Endothelial cell of hepatic sinusoid (primary cell): ENCODE results near the gene ASPHD2.

Source experiments
- in situ Hi-C: cut with HindIII; loops from 2 replicates; pipeline ENCODE4 v1.10.0; 2017; ENCODE audit warnings: low sequenced_read_pairs

Gene ASPHD2

DNA sequence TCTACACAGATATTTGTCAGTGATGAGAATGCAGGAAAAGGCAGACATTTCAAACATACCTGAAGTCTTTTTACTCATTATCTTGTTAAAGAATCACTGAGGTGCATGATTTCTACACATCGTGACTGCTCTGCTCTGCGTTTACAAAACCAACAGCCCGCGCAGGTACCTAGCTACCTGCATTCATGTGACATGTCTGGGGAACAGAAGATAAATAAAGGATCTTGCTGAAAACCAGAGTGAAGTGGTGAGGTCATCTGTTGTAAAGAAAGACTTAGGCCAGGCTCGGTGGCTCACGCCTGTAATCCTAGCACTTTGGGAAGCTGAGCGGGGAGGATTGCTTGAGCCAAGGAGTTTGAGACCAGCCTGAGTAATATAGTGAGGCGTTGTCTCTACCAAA, 15.7 kb downstream of the ASPHD2 start:
- in situ Hi-C loops: no loop called here

GRCh38 chr22:26445577-26446275, 16.7 kb downstream of the ASPHD2 start:
- in situ Hi-C loops: no loop called here

- in situ Hi-C loops: no loop called here
These were observed 17.9 kb downstream of the ASPHD2 start for GRCh38 chr22:26446808-26447515.

DNA sequence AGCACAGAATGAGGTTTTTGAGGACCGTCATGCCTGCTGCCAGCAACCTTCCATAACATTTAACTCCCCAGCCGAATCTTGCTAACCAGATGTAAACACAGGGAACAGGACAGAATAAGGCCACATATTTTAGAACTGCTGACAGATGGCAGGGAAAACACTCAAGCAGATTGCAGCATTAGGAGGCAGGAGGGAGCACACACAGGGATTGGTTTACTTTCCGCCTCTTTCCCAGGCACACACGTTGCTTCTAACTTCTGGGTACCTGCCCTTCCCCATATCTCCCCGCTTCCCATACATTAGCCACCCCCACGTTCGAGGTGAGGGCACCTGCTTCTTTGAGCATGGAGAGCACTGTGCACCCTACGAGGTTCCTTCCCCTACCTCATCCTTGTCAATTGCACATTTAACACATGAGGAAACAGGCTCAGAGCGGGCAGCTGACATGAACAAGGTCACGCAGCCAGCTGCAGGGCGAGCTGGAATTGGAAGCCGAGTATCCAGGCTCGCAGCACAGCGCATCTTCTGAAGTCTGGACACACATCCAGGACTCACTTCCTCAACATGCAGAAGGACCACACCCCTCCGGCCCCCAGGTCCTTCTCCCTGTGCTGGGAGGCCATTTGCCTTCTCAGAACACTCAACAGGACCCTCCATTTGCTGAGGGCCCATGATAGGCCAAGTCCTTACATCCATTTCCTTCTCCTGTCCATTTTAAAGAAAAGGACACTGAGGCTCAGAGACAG, 18.7 kb downstream of the ASPHD2 start:
- in situ Hi-C loops: no loop called here

GRCh38 chr22:26448334-26448733, 19.3 kb downstream of the ASPHD2 start:
- in situ Hi-C loops: no loop called here

GRCh38 chr22:26448941-26449340, 19.9 kb downstream of the ASPHD2 start:
- in situ Hi-C loops: no loop called here

DNA sequence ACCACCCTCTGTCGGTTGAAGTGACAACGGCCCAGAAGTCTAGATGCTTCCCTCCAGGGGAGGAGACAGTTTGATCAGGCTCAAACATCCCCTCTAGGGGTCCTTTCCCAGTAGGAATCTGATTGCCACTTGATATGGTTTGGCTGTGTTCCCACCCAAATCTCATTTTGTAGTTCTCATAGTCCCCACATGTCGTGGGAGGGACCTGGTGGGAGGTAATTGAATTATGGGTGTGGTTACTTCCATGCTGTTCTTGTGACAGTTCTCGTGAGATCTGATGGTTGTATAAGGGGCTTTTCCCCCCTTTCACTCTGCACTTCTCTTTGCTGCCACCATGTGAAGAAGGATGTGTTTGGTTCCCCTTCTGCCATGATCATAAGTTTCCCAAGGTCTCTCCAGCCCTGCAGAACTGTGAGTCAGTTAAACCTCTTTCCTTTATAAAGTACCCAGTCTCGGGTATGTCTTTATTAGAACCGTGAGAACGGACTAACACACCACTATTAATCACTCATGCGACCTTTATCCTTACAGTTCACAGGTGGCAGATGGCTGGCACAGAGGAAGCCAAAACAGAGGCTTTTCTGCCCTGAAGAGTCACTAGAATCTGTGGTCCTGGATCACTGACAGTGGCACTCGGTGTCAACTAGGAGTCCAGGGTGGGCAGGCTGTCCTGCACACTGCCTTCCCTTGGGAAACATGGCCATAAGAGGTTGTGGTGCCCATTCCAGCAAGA, 21.6 kb downstream of the ASPHD2 start:
- in situ Hi-C loops: loop anchor here (5.0 kb wide), 1 partner anchor 33 kb away; no protein-coding TSS in a partner anchor

DNA sequence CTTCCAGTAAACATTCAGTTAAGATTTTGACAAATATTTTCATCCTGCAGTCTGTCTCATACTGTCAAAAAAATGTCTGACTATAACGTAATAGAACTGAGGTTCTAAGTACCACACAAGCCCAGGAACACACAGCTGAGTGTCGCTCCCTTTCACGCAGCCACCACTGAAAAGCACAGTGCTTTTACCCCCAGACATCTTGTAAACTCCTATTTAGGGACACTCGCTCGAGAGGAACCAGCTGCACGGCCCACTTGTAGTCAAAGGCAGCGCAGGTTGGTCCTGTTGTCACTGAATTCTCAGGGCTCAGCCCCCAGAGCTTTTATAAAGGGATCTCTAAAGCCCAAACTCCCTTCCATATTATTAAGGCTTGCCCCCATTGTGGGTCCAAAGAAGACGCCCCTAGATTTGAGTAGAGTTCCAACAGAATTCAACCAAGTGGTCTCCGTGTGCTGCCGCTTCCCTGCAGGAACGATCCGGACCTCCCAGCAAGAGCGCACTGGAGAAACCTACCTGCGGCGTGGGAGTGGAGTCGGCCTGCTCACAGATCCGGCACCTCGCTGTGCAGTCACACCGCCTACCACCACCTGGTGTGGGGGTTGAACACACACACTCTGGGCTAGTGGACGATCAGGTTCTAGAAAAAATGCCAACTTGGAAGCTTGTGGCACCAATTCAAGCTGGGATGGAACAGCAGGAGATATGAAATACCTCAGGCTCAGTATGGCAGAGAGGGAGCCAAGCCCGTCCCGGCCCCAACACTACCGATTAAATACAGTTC, 23.4 kb downstream of the ASPHD2 start:
- in situ Hi-C loops: loop anchor here (5.0 kb wide), 1 partner anchor 35 kb away; no protein-coding TSS in a partner anchor

DNA sequence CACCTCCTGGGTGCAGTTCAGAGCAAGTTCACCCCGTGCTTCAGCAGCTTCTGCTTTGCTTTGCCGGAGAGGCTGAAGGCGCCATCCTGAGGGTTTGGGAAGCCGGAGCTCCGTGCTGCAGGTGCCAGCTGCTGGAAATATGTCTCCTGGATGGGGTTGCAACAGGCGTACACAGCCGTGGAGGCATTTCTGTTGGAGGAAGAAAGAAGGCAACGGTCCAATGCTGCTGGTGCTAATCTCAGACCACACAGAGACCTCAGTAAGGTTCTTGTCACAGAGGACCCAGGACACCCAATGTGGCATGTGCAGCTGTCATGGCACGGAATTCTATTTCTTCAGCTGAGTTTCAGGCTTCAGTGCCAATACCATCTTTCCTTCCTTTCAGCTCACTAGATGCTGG, 24.2 kb downstream of the ASPHD2 start:
- in situ Hi-C loops: loop anchor here (5.0 kb wide), 1 partner anchor 36 kb away; no protein-coding TSS in a partner anchor

GRCh38 chr22:26453812-26454500, 24.9 kb downstream of the ASPHD2 start:
- in situ Hi-C loops: loop anchor here (5.0 kb wide), 1 partner anchor 37 kb away; no protein-coding TSS in a partner anchor

- in situ Hi-C loops: no loop called here
These were observed 28.7 kb downstream of the ASPHD2 start for GRCh38 chr22:26457661-26458272.

DNA sequence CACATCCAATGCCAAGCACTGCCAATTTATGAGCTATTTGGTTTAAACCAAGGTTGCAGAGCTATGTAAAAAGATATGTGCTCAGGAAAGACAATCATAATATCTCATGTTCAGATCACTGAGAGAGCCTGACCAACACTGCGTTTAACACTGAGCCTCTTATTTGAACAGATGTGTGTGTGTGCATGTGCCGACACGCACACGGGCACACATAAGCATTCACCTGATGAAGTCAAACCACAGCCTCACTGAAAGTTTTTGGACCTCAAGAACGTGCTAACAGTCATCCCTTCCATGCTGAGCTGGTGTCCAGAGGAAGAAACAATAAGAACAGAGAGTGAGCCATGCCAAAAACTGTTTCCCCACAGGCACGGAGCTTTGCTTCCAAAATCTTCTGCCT, 31.1 kb downstream of the ASPHD2 start:
- in situ Hi-C loops: loop anchor here (10.0 kb wide), 1 partner anchor 65 kb away; no protein-coding TSS in a partner anchor

GRCh38 chr22:26461188-26461810, 32.2 kb downstream of the ASPHD2 start:
- in situ Hi-C loops: loop anchor here (10.0 kb wide), 1 partner anchor 66 kb away; no protein-coding TSS in a partner anchor

- in situ Hi-C loops: loop anchor here (10.0 kb wide), 1 partner anchor 67 kb away; no protein-coding TSS in a partner anchor
These were observed 33.0 kb downstream of the ASPHD2 start for GRCh38 chr22:26462051-26462450.

DNA sequence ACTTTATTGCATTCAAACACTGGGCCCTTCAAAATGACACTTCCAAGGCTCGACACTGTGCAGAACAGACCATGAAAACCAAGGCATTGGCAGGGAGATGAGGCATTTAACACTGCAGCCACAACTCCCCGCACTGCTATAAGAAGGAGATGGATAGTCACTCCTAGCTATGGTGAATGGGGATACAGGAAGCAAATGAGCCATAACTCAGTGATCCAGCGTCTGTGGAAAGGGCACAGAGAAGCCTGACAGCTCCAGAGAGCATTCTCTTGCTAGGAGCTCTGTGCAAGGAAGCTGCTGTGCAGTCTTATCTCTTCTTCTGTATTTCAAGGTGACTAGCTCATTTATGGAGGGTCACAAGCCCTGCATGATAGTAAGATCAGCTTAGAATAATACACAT, 33.6 kb downstream of the ASPHD2 start:
- in situ Hi-C loops: loop anchor here (10.0 kb wide), 1 partner anchor 68 kb away; no protein-coding TSS in a partner anchor

DNA sequence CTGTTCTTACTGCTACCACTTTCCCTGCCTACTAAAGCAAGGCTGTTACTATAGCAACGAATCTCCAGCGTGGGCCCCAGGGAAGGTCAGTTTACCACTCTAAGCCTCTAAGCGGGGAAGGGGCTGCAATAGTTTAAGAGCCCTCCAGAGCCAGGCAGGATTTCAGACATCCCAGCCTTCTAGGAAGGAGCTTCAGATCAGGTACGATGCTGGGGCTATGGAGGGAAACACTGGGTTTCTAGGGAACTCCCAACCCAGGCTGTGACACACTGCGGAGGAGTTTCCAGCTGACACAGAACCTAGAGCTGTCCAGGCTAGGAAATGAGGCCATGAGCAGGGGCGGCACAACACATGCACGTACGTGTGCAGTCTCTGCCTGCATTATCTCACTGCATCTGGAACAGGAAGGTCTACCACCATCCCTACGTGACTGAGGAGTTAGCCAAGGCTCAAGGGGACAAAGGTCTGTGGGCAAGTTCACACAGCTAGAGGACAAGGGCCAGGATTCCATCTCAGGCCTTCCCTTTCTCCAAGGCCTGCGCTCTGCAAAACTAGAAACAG, 34.1 kb downstream of the ASPHD2 start:
- in situ Hi-C loops: loop anchor here (10.0 kb wide), 1 partner anchor 68 kb away; no protein-coding TSS in a partner anchor

DNA sequence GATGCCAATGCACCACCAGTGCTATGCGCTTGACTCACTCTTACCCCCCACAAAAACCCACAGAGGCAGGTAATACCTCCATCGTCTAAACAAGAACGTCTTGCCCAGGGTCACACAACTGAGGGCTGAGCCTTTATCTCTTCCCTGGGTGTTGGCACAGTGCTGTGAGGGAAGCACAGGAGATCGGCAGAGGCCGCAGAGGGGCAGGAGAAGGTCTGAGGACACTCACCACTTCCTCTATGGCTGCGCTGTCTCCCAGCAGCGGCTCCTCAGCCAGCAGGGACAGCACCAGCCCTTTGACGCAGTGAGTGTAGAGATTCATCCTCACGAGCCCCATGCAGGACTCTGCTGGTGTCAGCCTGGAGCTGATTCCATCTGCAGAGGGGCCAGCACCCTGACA, 34.6 kb downstream of the ASPHD2 start:
- in situ Hi-C loops: loop anchor here (10.0 kb wide), 1 partner anchor 69 kb away; no protein-coding TSS in a partner anchor

GRCh38 chr22:26464312-26464711, 35.3 kb downstream of the ASPHD2 start:
- in situ Hi-C loops: loop anchor here (10.0 kb wide), 1 partner anchor 70 kb away; no protein-coding TSS in a partner anchor
